Esophagus muscularis mucosa (tissue), 4 donors: ENCODE results near the gene SLC24A3. TPM values are rescaled to one million over a fixed set of nuclear protein-coding genes. Genes with fewer than 3 reads are reported as not detected.

Source experiments
- DNase-seq: peaks from one replicate; pipeline ENCODE4 v3.0.0-alpha.2; 2017; ENCODE audit errors: extremely low spot score
- H3K27ac ChIP-seq, 4 donors: fragments of 200-600 bp; sonication (generic); replicated peaks in 1 of 4; 1 replicate in 3 of 4; 2 replicates in 1 of 4; pipeline ENCODE4 v1.5.1; 2016 to 2019; ENCODE audit warnings: mild to moderate bottlenecking in 1 of 4
- H3K27me3 ChIP-seq, 4 donors: fragments of 200-600 bp; sonication (generic); one replicate each; pipeline versions ENCODE4 v1.5.1 to v1.6.0; 2016 to 2019
- H3K36me3 ChIP-seq, 4 donors: fragments of 200-600 bp; sonication (generic); one replicate each; pipeline ENCODE4 v1.5.1; 2016 to 2019
- H3K4me1 ChIP-seq, 4 donors: fragments of 200-600 bp; sonication (generic); one replicate each; pipeline ENCODE4 v1.5.1; 2016 to 2019
- H3K4me3 ChIP-seq, 4 donors: fragments of 200-600 bp; sonication (generic); 1 replicate in 2 of 4; 2 replicates in 2 of 4; pipeline ENCODE4 v1.5.1; 2016 to 2019; ENCODE audit warnings: mild to moderate bottlenecking in 4 of 4, moderate library complexity in 1 of 4
- H3K9me3 ChIP-seq, 4 donors: fragments of 200-600 bp; sonication (generic); 1 replicate in 3 of 4; 2 replicates in 1 of 4; pipeline ENCODE4 v1.5.1; 2016 to 2019
- CTCF ChIP-seq, 3 experiments: fragments of 200-600 bp in 2 of 3; fragments of 450-650 bp in 1 of 3; sonication (generic) in 2 of 3; IDR thresholded peaks; one replicate each; pipeline ENCODE4 v1.5.1; 2017 to 2019; ENCODE audit warnings: antibody characterized with exemption in 3 of 3, mild to moderate bottlenecking in 2 of 3, moderate library complexity in 1 of 3
- EP300 ChIP-seq: sonication (generic); formaldehyde crosslinking; IDR thresholded peaks from one replicate; pipeline ENCODE4 v1.6.1; 2017; ENCODE audit warnings: antibody characterized with exemption
- POLR2A ChIP-seq: fragments of 450-650 bp; IDR thresholded peaks from one replicate; pipeline ENCODE4 v1.6.1; 2017; ENCODE audit warnings: antibody characterized with exemption, moderate library complexity, mild to moderate bottlenecking, low read depth
- POLR2AphosphoS5 ChIP-seq, 2 donors: sonication (generic); formaldehyde crosslinking; IDR thresholded peaks; one replicate each; pipeline ENCODE4 v1.6.1; 2017; ENCODE audit warnings: antibody characterized with exemption in 2 of 2
- WGBS: methylation state at CpG from one replicate; pipeline ENCODE4 v1.1.5; 2018; 5-methylcytosine and 5-hydroxymethylcytosine counted together
- intact Hi-C: fragments of 100-400 bp; cut with DNase I; formaldehyde crosslinking; loops from one replicate; pipeline ENCODE4 v1.15.1; 2023
- total RNA-seq, 4 donors: library from RNA; depleted of rRNA; stranded (reverse); fragments of >200 nt; gene quantifications; one replicate each; pipeline versions ENCODE4 v1.1.0 to v1.2.1, GENCODE V29; 2016

Gene SLC24A3
- total RNA-seq, 4 donors from 2014 or later = 4.6 to 11.5 (median 6.6) TPM

GRCh38 chr20:19210391-19211155 lies 1.9 kb upstream of the SLC24A3 start:
- Histone ChIP-seq H3K9me3 (no peaks in the 10 kb centered on the region), H3K27ac (peak overlapping the region in 3 of 4 donors; percentile 34 to 65 (median 52)), H3K4me1 (peaks cover 4 to 35% (median 27%) of the 10 kb centered on the region in 4 donors), H3K4me3 (no peak overlapping the region), H3K27me3 (peaks cover 0 to 14% (median 0%) of the 10 kb centered on the region in 4 donors), H3K36me3 (no peaks in the 10 kb centered on the region)
- WGBS = 59% methylated on average over 9 of the region's 9 CpGs
- no peak for DNase-seq
- TF ChIP-seq EP300 = no peak
- no peak for TF ChIP-seq POLR2AphosphoS5 (IDR thresholded peaks at IDR 0.05)
- no peak for TF ChIP-seq POLR2A
- no peak for TF ChIP-seq CTCF (IDR thresholded peaks at IDR 0.05)
- intact Hi-C loops = loop anchor here (10.0 kb wide), 1 partner anchor 74 kb away; no protein-coding TSS in a partner anchor

GRCh38 chr20:19211252-19211651 lies 1.2 kb upstream of the SLC24A3 start:
- WGBS = 67% methylated on average over 5 of the region's 5 CpGs
- TF ChIP-seq POLR2AphosphoS5 (IDR thresholded peaks at IDR 0.05) (no peak), EP300 (no peak), CTCF (IDR thresholded peaks at IDR 0.05) (no peak), POLR2A (no peak)
- Histone ChIP-seq H3K36me3 (no peaks in the 10 kb centered on the region), H3K27ac (peak overlapping the region in 3 of 4 donors; percentile 52 to 65 (median 58)), H3K4me3 (peak overlapping the region; percentile 62 to 76 (median 63)), H3K4me1 (peaks cover 4 to 35% (median 27%) of the 10 kb centered on the region in 4 donors), H3K9me3 (no peaks in the 10 kb centered on the region), H3K27me3 (peaks cover 0 to 14% (median 0%) of the 10 kb centered on the region in 4 donors)
- intact Hi-C loops = loop anchor here (10.0 kb wide), 1 partner anchor 74 kb away; no protein-coding TSS in a partner anchor
- no peak for DNase-seq

GRCh38 chr20:19211661-19212468 lies 577 bp upstream of the SLC24A3 start:
- intact Hi-C loops = loop anchor here (10.0 kb wide), 1 partner anchor 73 kb away; no protein-coding TSS in a partner anchor
- 5% methylated on average over 27 of the region's 66 CpGs for WGBS

More at GRCh38 chr20:19211661-19212468, 577 bp upstream of the SLC24A3 start:
- Histone ChIP-seq H3K4me1 (peaks cover 4 to 35% (median 27%) of the 10 kb centered on the region in 4 donors), H3K27me3 (peaks cover 0 to 14% (median 0%) of the 10 kb centered on the region in 4 donors), H3K36me3 (no peaks in the 10 kb centered on the region), H3K9me3 (no peaks in the 10 kb centered on the region), H3K27ac (peak overlapping the region; percentile 38 to 65 (median 55)), H3K4me3 (peak overlapping the region; percentile 62 to 76 (median 63))
- no peak for DNase-seq
- peak in 2 of 3 experiments; percentile 6 to 21 for TF ChIP-seq CTCF (IDR thresholded peaks at IDR 0.05)
- TF ChIP-seq POLR2AphosphoS5 (IDR thresholded peaks at IDR 0.05) = no peak
- TF ChIP-seq POLR2A = no peak
- TF ChIP-seq EP300 = no peak
